K562 (cell line): ENCODE data around the gene EML3.

ENCODE experiments used
- GABPA ChIP-seq: fragments of 200-800 bp; sonication (Bioruptor generic); conservative IDR thresholded peaks from 2 replicates; pipeline ENCODE4 v1.6.1; 2016; ENCODE audit warnings: low read depth, missing genetic modification characterization, missing compliant biosample characterization
- POLR3A ChIP-seq: IDR thresholded peaks from 2 replicates; pipeline ENCODE4 v1.6.1; 2011; ENCODE audit warnings: borderline replicate concordance, mild to moderate bottlenecking, moderate library complexity; ENCODE audit not compliant: insufficient read length, insufficient read depth; ENCODE audit errors: extremely low read depth
- RAD21 ChIP-seq, 2 experiments: fragments of 250-450 bp in 1 of 2; fragments of 450-650 bp in 1 of 2; sonication (Bioruptor Pico) in 1 of 2; formaldehyde crosslinking in 1 of 2; IDR thresholded peaks in 1 of 2; conservative IDR thresholded peaks in 1 of 2; 2 replicates each; pipeline versions ENCODE4 v1.4.0 to v1.8.0; 2020 to 2022; ENCODE audit warnings: mild to moderate bottlenecking in 2 of 2, moderate library complexity in 1 of 2
- SMARCC2 ChIP-seq: fragments of 450-650 bp; IDR thresholded peaks from 2 replicates; pipeline ENCODE4 v1.6.1; 2017; ENCODE audit warnings: antibody characterized with exemption, moderate library complexity, mild to moderate bottlenecking, low read depth
- TAF1 ChIP-seq: IDR thresholded peaks from 2 replicates; pipeline ENCODE4 v1.6.1; 2011; ENCODE audit warnings: mild to moderate bottlenecking, low read length, moderate library complexity; ENCODE audit not compliant: insufficient read depth, control insufficient read depth, severe bottlenecking; ENCODE audit errors: extremely low read depth
- ZFX ChIP-seq: sonication (generic); formaldehyde crosslinking; IDR thresholded peaks from 2 replicates; pipeline ENCODE4 v1.8.0; 2022; ENCODE audit warnings: mild to moderate bottlenecking, missing genetic modification reagents, moderate library complexity
- ZNF121 ChIP-seq: sonication (generic); formaldehyde crosslinking; conservative IDR thresholded peaks from 2 replicates; pipeline ENCODE4 v1.8.0; 2022; ENCODE audit warnings: missing genetic modification reagents
- ZNF77 ChIP-seq: fragments of 250-450 bp; sonication (Bioruptor Pico); IDR thresholded peaks from 2 replicates; pipeline ENCODE4 v1.5.0; 2020
- TF ChIP-seq, protein P1 (sequence below): sonication (generic); formaldehyde crosslinking; IDR thresholded peaks from 2 replicates; pipeline ENCODE4 v1.9.0; 2022; ENCODE audit warnings: mild to moderate bottlenecking, missing genetic modification reagents
- TF ChIP-seq, protein P2 (sequence below), 3 experiments: IDR thresholded peaks in 2 of 3; conservative IDR thresholded peaks in 1 of 3; 2 replicates each; pipeline ENCODE4 v1.5.1; 2011 to 2012; ENCODE audit warnings: low read length in 3 of 3, mild to moderate bottlenecking in 3 of 3, control low read depth in 2 of 3, improper control_type of control experiment in 1 of 3, inconsistent platforms in 1 of 3, low read depth in 1 of 3, mixed read lengths in 1 of 3, moderate library complexity in 1 of 3; ENCODE audit not compliant: insufficient read depth in 2 of 3

DNA sequence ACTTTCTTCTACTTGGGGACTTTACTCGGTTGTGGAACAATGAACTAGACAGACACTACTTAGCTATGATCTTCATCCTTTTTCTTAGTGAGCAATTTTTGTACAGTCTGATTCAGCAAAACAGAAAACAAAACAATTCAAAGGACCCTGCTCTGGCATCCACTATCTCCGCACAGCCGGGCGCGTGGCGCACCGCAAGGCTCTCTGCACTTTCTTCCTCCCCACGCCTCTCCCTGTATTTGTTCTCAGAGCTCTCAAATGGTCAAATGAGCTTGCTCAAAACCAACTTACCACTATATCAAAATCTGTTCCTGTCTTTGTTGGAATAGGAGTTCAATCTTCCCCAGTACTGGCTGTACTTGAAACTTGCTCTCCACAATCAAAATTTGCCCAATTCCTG lies 46.3 kb downstream of the EML3 start:
- TF ChIP-seq TAF1 (no peak), SMARCC2 (no peak), ZNF77 (CRISPR knock-in tag) (no peak), RAD21 (CRISPR knock-in tag; conservative IDR thresholded peaks at IDR 0.05 in 1 of 2, IDR thresholded peaks at IDR 0.05 in 1 of 2) (no peak), GABPA (tag) (no peak), ZFX (CRISPR knock-in tag) (no peak), ZNF121 (CRISPR knock-in tag) (no peak), POLR3A (no peak)
- TF ChIP-seq, protein P1, sequence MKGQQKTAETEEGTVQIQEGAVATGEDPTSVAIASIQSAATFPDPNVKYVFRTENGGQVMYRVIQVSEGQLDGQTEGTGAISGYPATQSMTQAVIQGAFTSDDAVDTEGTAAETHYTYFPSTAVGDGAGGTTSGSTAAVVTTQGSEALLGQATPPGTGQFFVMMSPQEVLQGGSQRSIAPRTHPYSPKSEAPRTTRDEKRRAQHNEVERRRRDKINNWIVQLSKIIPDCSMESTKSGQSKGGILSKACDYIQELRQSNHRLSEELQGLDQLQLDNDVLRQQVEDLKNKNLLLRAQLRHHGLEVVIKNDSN (CRISPR knock-in tag): no peak
- TF ChIP-seq, protein P2, sequence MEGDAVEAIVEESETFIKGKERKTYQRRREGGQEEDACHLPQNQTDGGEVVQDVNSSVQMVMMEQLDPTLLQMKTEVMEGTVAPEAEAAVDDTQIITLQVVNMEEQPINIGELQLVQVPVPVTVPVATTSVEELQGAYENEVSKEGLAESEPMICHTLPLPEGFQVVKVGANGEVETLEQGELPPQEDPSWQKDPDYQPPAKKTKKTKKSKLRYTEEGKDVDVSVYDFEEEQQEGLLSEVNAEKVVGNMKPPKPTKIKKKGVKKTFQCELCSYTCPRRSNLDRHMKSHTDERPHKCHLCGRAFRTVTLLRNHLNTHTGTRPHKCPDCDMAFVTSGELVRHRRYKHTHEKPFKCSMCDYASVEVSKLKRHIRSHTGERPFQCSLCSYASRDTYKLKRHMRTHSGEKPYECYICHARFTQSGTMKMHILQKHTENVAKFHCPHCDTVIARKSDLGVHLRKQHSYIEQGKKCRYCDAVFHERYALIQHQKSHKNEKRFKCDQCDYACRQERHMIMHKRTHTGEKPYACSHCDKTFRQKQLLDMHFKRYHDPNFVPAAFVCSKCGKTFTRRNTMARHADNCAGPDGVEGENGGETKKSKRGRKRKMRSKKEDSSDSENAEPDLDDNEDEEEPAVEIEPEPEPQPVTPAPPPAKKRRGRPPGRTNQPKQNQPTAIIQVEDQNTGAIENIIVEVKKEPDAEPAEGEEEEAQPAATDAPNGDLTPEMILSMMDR (IDR thresholded peaks at IDR 0.05 in 2 of 3, conservative IDR thresholded peaks at IDR 0.05 in 1 of 3; ENCODE audit: insufficient read depth in 2 of 3, low read depth in 1 of 3, low read length in 3 of 3): no peak
